HG03457 (cell line): ENCODE measurements around the gene STK17A.

Experiments used
- ATAC-seq: cut with Tn5 transposase; IDR thresholded peaks from one replicate; pipeline ENCODE4 v1.9.1; 2021; ENCODE audit warnings: moderate number of reproducible peaks; ENCODE audit not compliant: unreplicated experiment

STK17A gene

DNA sequence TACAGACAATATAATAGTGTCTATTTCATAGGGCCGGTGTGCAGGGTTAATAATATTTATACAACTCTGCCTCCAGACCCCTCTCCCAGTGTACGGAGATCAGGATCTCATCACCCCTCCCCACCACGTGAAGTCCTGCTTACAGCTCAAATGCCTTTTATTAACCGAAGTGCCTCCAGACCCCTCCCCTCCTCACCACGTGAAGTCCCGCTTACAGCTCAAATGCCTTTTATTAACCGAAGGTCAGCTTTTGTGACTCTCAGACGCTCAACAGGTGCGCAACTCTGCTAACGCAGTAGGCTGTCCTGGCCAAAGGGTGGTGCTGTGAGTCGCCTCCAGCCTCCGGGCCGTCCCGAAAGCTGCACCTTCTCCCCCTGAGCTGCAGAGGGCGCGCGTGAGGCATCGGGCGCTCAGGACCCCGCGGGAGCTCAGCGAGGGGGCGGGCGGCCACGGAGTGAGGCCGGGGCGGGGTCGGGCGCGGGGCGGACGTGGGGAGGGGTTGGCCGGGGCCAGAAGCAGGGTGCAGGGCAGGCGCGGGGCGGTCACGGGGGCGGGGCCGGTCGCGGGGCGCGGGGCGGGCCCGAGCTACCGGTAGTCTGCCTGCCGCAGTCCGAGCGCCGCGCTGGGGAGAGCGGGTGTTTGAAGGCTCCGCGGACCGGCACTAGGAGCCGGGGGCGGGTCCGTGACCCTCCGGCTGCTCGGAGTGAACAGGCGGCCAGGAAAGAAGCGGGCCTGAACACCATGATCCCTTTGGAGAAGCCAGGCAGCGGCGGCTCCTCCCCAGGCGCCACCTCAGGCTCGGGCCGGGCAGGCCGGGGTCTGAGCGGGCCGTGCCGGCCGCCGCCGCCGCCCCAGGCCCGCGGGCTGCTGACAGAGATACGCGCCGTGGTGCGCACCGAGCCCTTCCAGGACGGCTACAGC, at the start of gene STK17A:
STK17A (plus strand) TSS at position 606 of the 921 bp plus-strand sequence; CDS start at position 742, 136 bp downstream.
- ATAC-seq = peak; percentile 53

- no peak for ATAC-seq
These were observed 49.0 kb upstream of the STK17A start for GRCh38 chr7:43533801-43534479.

DNA sequence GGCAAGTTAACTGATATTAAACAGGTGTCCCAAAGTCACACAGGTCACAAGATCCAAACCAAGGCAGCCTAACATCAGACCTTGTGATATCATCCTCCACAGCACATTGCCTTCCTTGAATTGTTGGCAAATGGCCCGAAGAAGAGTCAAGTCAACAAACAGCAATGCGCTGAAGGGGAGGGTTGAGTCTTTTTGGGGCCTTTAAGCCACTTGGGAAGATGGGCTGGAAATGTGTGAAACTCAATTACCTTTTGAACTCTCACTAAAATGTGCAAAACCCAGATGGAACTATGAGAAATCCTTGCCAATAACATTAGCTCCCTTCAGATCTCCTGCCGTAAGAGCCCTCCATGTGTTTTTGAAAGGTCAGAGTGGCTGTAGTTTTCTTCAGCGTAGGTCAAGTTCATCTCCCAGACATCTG, 47.9 kb upstream of the STK17A start:
- no peak for ATAC-seq

DNA sequence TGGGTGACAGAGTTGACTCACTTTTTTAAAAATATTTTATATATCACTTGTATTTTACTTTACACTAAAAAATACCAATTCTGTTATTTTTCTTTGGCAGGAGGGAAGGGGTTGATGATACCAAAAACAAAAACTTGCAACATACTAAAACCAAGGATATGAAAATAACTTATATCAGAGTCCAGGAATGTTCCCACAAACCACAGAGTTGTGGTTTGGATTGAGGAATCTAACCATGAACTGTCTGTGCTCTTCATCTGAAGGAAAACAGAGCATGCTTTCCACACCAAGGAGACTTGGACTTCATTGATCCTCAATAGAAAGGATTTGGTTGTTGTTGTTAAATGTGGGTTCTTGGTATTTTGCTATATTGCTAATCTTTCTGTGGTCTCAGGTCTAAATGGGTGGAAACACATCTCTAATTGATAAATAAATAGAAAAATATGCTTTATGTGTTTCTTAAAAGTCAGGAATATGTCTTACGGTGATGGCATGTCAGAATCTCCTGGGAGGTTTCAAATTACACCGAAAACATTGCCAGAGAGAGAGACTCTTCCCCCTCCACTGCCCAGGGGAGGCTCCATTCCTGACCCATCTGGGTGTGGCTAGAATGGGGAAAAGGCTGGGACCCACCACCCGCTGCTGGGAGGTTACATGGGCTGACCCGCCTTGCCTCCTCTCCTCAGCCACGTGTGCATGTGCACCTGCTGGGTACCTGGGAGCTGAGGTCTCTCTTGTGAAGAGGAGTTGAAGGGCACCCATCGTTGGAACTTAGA, 46.9 kb upstream of the STK17A start:
- ATAC-seq = no peak

DNA sequence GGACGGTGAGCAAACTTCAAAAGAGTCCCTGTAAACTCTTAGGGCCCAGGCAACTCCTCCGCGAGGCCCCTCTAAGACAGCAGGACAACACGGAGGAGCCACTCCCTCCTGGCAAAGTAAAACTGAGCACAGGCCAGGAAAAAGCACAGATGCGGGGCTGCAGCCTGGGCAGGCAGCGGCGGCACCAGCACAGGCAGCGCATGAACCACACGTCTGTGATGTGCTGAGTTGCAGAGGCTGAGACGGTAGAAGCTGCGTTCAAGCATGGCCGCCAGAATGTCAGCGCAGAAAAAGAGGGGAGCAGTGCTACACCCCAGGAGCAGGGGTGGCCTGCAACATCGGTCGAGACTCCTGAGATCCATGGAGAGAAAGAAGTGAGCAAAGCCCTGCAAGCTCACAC, 46.1 kb upstream of the STK17A start:
- ATAC-seq = no peak

- no peak for ATAC-seq
These were observed 45.0 kb upstream of the STK17A start for GRCh38 chr7:43537765-43538403.

- no peak for ATAC-seq
These were observed 44.5 kb upstream of the STK17A start for GRCh38 chr7:43538404-43538771.

GRCh38 chr7:43540471-43540870, 42.4 kb upstream of the STK17A start:
- no peak for ATAC-seq

DNA sequence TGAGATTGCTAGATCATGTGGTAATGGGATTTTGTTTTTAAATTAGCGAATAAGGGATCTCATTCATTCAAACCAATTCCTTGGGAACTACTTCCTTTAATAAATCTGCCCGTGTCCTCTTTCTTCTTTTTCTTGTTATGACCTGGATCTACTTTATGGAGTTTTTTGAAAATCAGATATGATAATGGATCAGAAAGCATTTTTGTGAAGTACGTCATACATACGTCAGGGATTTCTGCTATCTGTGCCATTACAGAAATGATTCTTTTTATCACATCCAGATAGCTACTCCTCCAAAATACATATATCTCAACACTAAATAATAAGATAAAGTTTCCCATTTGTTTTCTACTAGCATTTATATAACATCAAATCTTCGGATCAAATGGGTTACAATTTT, 40.2 kb upstream of the STK17A start:
- ATAC-seq = no peak

- no peak for ATAC-seq
These were observed 36.7 kb upstream of the STK17A start for GRCh38 chr7:43546231-43546630.

DNA sequence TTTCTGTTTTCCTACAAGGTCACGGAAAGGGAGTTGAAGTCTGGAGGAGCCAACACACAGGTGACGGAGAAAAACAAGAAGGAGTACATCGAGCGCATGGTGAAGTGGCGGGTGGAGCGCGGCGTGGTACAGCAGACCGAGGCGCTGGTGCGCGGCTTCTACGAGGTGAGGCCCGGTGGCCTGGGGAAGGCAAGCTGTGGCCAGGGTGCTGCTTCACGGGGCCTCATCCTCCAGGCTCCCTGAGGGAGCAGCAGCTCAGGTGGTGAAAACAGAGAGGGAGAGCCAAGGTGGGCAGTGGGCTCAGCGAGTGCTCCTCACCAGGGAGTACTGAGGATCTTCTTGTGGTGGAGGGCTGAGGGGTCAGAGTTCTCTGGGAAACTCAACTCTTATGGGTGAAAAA, 32.5 kb upstream of the STK17A start:
- ATAC-seq = no peak

DNA sequence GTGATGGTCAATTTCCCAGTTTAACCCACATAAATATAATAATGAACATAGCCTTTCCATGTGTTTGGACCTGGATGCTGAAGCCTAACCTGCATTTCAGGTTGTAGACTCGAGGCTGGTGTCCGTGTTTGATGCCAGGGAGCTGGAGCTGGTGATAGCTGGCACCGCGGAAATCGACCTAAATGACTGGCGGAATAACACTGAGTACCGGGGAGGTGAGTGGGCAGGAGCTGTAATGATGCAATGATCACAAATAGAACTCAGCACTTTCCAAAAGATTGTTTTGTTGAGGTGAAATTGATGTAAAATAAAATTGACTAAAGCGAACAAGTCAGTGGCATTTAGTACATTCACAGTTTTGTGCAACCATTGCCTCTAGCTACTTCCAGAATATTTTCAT, 30.8 kb upstream of the STK17A start:
- no peak for ATAC-seq

- ATAC-seq = no peak
These were observed 28.9 kb upstream of the STK17A start for GRCh38 chr7:43553999-43554398.

- no peak for ATAC-seq
These were observed 28.5 kb upstream of the STK17A start for GRCh38 chr7:43554423-43554822.

- ATAC-seq = no peak
These were observed 24.9 kb upstream of the STK17A start for GRCh38 chr7:43557831-43558495.

DNA sequence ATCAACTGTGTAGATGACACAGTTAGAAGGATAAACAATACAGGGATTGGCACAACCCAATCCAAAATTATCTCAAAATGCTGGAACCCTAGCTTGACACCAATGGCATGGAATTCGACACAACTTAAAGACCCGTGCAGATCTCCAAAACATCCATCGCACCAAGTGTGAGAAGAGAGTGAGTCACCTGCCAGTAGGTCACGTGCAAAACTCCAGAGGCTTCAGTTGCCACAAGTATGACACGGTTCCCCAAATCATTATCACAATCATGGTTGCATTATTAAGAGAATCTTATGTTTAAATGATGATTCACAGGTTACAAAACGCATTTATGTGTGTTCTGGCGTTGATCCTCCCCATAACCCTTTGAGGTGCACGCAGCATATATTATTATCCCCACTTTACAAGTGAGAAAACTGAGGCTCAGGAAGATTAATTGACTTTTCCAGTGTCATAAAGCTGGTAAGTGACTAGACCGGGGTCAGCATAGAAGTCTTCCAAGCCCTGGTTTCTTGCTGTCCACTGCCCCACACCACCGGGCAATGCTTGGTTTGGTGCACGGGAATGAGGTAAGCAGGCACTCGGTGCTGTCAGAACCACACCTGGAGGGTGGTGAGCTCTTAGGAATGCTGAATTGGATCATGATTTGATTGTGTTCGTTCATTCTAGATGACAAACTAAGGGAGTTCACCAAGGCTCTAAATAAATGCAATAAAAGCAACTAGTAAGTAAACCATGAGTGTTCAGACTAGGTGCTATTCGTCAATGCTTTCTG, 23.6 kb upstream of the STK17A start:
- no peak for ATAC-seq

DNA sequence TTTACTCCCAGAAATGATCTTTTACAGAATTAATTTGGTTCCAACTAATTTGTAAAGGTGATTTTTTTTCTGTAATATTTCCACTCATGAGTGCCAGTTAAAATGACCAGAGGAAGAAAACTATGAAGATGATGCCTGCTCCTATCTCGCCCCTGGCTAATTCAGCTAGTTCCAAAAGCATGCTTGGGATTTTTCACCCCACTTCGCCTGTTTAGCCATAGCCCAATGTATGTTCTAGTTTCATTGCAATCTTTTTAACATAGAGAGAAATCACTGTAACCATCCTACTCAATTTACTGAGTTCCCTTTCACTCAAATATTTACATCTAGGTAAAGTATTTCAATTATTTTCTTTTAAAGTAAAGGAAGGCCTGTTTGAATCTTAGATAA, 23.0 kb upstream of the STK17A start:
- ATAC-seq = no peak

GRCh38 chr7:43560742-43561330, 22.1 kb upstream of the STK17A start:
- ATAC-seq = no peak

DNA sequence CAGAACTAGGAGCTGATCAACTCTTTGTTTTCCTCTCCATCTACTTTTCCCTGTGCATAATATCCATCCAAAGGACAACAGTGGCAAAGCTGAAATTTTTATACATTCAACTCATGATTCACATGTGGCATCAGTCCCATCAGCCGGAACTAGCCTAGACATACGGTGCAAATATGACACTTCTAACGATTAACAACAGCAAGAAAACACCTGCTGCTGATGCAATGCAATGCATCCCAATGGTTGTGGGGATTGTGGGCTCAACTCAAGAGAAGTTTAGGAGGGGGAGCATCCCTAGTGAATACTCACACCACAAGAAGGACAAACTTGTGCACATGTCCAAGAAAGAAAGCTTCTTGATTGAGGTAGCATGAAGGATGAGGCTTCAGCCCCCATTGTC, 20.5 kb upstream of the STK17A start:
- ATAC-seq = no peak
